Esophagus squamous epithelium (tissue), 5 donors: ENCODE data around the gene IQCE. TPM values are rescaled to one million over a fixed set of nuclear protein-coding genes. Genes with fewer than 3 reads are reported as not detected.

ENCODE experiments used
- DNase-seq: peaks from one replicate; lab custom pipeline; 2025; lab: John Stamatoyannopoulos, UW
- H3K27ac ChIP-seq, 4 donors: fragments of 200-600 bp; sonication (generic); one replicate each; pipeline ENCODE4 v1.5.1; 2016 to 2019; ENCODE audit warnings: mild to moderate bottlenecking in 1 of 4
- H3K27me3 ChIP-seq, 4 donors: fragments of 200-600 bp; sonication (generic); 1 replicate in 3 of 4; 2 replicates in 1 of 4; pipeline versions ENCODE4 v1.5.1 to v1.6.0; 2017 to 2021; ENCODE audit warnings: antibody characterized with exemption in 1 of 4
- H3K36me3 ChIP-seq, 3 donors: fragments of 200-600 bp; sonication (generic); one replicate each; pipeline ENCODE4 v1.5.1; 2016 to 2019
- H3K4me1 ChIP-seq, 3 donors: fragments of 200-600 bp; sonication (generic); one replicate each; pipeline ENCODE4 v1.5.1; 2017 to 2019
- H3K4me3 ChIP-seq, 4 donors: fragments of 200-600 bp; sonication (generic); 1 replicate in 3 of 4; 2 replicates in 1 of 4; pipeline ENCODE4 v1.5.1; 2016 to 2019; ENCODE audit warnings: mild to moderate bottlenecking in 2 of 4, moderate library complexity in 1 of 4
- H3K9me3 ChIP-seq, 3 donors: fragments of 200-600 bp; sonication (generic); one replicate each; pipeline ENCODE4 v1.5.1; 2016 to 2019
- POLR2A ChIP-seq, 4 donors: fragments of 450-650 bp; IDR thresholded peaks; one replicate each; pipeline ENCODE4 v1.6.1; 2017; ENCODE audit warnings: antibody characterized with exemption in 4 of 4, mild to moderate bottlenecking in 4 of 4, moderate library complexity in 3 of 4
- WGBS, 2 donors: methylation state at CpG; one replicate each; pipeline ENCODE4 v1.1.5; 2018; 5-methylcytosine and 5-hydroxymethylcytosine counted together
- intact Hi-C: fragments of 100-400 bp; cut with DNase I; formaldehyde crosslinking; loops from one replicate; pipeline ENCODE4 v1.15.0; 2022
- total RNA-seq, 4 donors: library from RNA; depleted of rRNA; stranded (reverse); fragments of >200 nt; gene quantifications; one replicate each; pipeline ENCODE4 v1.1.0, GENCODE V29; 2016
- TF ChIP-seq, protein P1 (sequence below), 6 experiments: fragments of 450-650 bp in 4 of 6; fragments of 200-600 bp in 2 of 6; sonication (generic) in 2 of 6; IDR thresholded peaks; one replicate each; pipeline ENCODE4 v1.5.1; 2016 to 2019; ENCODE audit warnings: antibody characterized with exemption in 6 of 6, mild to moderate bottlenecking in 4 of 6, moderate library complexity in 4 of 6
- donor health status: DM: yes; HTN: yes; CAD: no.

IQCE gene
- total RNA-seq, 4 donors from 2014 or later, result 4.5 to 10.6 (median 6.3) TPM

- no peaks in the 10 kb centered on the region for H3K9me3 ChIP-seq
- H3K27ac ChIP-seq, result no peak overlapping the region
- no peak overlapping the region for H3K4me3 ChIP-seq
- H3K4me1 ChIP-seq, result no peaks in the 10 kb centered on the region
- no peaks in the 10 kb centered on the region for H3K27me3 ChIP-seq
- 60 to 96% methylated on average over 1 to 13 of the region's 23 CpGs for WGBS, 2 donors
- DNase-seq, result no peak
- no peak for TF ChIP-seq POLR2A (IDR thresholded peaks at IDR 0.05)
- TF ChIP-seq, protein P1, sequence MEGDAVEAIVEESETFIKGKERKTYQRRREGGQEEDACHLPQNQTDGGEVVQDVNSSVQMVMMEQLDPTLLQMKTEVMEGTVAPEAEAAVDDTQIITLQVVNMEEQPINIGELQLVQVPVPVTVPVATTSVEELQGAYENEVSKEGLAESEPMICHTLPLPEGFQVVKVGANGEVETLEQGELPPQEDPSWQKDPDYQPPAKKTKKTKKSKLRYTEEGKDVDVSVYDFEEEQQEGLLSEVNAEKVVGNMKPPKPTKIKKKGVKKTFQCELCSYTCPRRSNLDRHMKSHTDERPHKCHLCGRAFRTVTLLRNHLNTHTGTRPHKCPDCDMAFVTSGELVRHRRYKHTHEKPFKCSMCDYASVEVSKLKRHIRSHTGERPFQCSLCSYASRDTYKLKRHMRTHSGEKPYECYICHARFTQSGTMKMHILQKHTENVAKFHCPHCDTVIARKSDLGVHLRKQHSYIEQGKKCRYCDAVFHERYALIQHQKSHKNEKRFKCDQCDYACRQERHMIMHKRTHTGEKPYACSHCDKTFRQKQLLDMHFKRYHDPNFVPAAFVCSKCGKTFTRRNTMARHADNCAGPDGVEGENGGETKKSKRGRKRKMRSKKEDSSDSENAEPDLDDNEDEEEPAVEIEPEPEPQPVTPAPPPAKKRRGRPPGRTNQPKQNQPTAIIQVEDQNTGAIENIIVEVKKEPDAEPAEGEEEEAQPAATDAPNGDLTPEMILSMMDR (IDR thresholded peaks at IDR 0.05), result no peak
- H3K36me3 ChIP-seq, result peaks cover 28 to 100% (median 37%) of the 10 kb centered on the region in 3 donors
- intact Hi-C loops, result no loop called here
Measured at GRCh38 chr7:2544541-2545188, 14.1 kb upstream of the IQCE start.

GRCh38 chr7:2545746-2546425, 12.9 kb upstream of the IQCE start:
- no peak overlapping the region for H3K27ac ChIP-seq
- no peak overlapping the region for H3K4me3 ChIP-seq
- intact Hi-C loops, result no loop called here
- H3K36me3 ChIP-seq, result peaks cover 22 to 99% (median 36%) of the 10 kb centered on the region in 3 donors
- H3K27me3 ChIP-seq, result no peaks in the 10 kb centered on the region
- TF ChIP-seq POLR2A (IDR thresholded peaks at IDR 0.05), result no peak
- TF ChIP-seq, protein P1 (IDR thresholded peaks at IDR 0.05), result no peak
- no peak for DNase-seq
- H3K4me1 ChIP-seq, result no peaks in the 10 kb centered on the region
- 91 to 93% methylated on average over 11 to 12 of the region's 20 CpGs for WGBS, 2 donors
- H3K9me3 ChIP-seq, result no peaks in the 10 kb centered on the region

DNA sequence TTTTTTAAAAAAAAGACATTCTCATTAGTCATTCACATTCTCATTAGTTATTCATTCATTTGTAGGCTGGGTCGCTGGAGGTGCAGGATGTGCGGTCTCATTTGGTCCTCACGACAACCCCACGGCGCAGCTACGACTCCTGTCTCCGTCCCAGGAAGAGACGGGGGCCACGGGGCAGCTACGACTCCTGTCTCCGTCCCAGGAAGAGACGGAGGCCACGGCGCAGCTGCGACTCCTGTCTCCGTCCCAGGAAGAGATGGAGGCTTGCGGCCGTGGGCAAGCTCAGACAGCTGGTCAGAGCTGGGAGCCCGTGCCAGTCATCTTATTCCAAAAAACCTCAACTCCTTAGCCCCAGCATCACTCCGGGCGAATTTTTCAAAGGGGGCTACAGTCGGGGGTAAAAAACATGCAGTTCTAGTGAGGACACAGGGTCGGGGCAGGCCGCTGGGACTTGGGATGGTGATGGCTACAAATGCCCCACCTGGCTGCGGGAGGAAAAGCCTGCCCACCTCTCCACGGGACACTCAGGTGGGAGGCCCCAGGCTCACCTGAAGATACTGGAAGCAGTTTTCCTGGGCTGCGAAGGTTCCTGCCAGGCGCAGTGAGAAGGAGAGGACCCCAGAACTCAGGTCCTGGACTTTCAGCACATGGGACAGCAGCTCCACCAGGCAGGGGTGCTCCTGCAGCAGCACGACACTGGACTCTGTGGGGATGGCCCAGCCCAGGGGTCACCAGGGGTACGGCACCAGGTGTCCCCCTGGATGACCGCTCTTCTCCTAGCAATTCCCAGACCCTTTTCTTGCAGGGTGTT, 11.8 kb upstream of the IQCE start:
- 93 to 95% methylated on average over 16 to 25 of the region's 31 CpGs for WGBS, 2 donors
- TF ChIP-seq, protein P1 (IDR thresholded peaks at IDR 0.05), result no peak
- TF ChIP-seq POLR2A (IDR thresholded peaks at IDR 0.05), result no peak
- peaks cover 13 to 95% (median 25%) of the 10 kb centered on the region in 3 donors for H3K36me3 ChIP-seq
- H3K27me3 ChIP-seq, result no peaks in the 10 kb centered on the region
- intact Hi-C loops, result no loop called here
- H3K4me3 ChIP-seq, result no peak overlapping the region
- no peak overlapping the region for H3K27ac ChIP-seq
- H3K9me3 ChIP-seq, result no peaks in the 10 kb centered on the region
- H3K4me1 ChIP-seq, result no peaks in the 10 kb centered on the region
- no peak for DNase-seq

- 96 to 99% methylated on average over 8 of the region's 8 CpGs for WGBS, 2 donors
Measured at GRCh38 chr7:2551418-2551817, 7.4 kb upstream of the IQCE start.

More at GRCh38 chr7:2551418-2551817, 7.4 kb upstream of the IQCE start:
- Histone ChIP-seq H3K27ac (no peak overlapping the region), H3K4me1 (peaks cover 12 to 37% (median 27%) of the 10 kb centered on the region in 3 donors), H3K9me3 (no peaks in the 10 kb centered on the region), H3K4me3 (no peak overlapping the region), H3K27me3 (no peaks in the 10 kb centered on the region), H3K36me3 (peaks cover 0 to 59% (median 6%) of the 10 kb centered on the region in 3 donors)
- intact Hi-C loops, result no loop called here
- TF ChIP-seq, protein P1 (IDR thresholded peaks at IDR 0.05), result no peak
- TF ChIP-seq POLR2A (IDR thresholded peaks at IDR 0.05), result no peak
- no peak for DNase-seq
